Stomach (tissue), 4 donors: Measurements from ENCODE around the gene ABTB2.

Experiments
- POLR2A ChIP-seq, 4 donors: fragments of 450-650 bp; IDR thresholded peaks; one replicate each; pipeline ENCODE4 v1.6.1; 2016; ENCODE audit warnings: antibody characterized with exemption in 4 of 4, control low read depth in 2 of 4, mild to moderate bottlenecking in 1 of 4, moderate library complexity in 1 of 4
- POLR2AphosphoS5 ChIP-seq, 3 donors: sonication (generic); formaldehyde crosslinking; IDR thresholded peaks; one replicate each; pipeline ENCODE4 v1.6.1; 2016; ENCODE audit warnings: antibody characterized with exemption in 3 of 3
- TF ChIP-seq, protein P1 (sequence below), 7 experiments: fragments of 450-650 bp in 4 of 7; fragments of 200-600 bp in 3 of 7; sonication (generic) in 3 of 7; IDR thresholded peaks; one replicate each; pipeline ENCODE4 v1.5.1; 2016 to 2019; ENCODE audit warnings: antibody characterized with exemption in 7 of 7, control low read depth in 2 of 7, mild to moderate bottlenecking in 1 of 7

- TF ChIP-seq, protein P1, sequence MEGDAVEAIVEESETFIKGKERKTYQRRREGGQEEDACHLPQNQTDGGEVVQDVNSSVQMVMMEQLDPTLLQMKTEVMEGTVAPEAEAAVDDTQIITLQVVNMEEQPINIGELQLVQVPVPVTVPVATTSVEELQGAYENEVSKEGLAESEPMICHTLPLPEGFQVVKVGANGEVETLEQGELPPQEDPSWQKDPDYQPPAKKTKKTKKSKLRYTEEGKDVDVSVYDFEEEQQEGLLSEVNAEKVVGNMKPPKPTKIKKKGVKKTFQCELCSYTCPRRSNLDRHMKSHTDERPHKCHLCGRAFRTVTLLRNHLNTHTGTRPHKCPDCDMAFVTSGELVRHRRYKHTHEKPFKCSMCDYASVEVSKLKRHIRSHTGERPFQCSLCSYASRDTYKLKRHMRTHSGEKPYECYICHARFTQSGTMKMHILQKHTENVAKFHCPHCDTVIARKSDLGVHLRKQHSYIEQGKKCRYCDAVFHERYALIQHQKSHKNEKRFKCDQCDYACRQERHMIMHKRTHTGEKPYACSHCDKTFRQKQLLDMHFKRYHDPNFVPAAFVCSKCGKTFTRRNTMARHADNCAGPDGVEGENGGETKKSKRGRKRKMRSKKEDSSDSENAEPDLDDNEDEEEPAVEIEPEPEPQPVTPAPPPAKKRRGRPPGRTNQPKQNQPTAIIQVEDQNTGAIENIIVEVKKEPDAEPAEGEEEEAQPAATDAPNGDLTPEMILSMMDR (IDR thresholded peaks at IDR 0.05), result no peak
- no peak for TF ChIP-seq POLR2A (IDR thresholded peaks at IDR 0.05)
- no peak for TF ChIP-seq POLR2AphosphoS5 (IDR thresholded peaks at IDR 0.05)
Measured at GRCh38 chr11:34203377-34203871, 154.4 kb downstream of the ABTB2 start.
